ENCODE measurements around the gene MMD.

DNA sequence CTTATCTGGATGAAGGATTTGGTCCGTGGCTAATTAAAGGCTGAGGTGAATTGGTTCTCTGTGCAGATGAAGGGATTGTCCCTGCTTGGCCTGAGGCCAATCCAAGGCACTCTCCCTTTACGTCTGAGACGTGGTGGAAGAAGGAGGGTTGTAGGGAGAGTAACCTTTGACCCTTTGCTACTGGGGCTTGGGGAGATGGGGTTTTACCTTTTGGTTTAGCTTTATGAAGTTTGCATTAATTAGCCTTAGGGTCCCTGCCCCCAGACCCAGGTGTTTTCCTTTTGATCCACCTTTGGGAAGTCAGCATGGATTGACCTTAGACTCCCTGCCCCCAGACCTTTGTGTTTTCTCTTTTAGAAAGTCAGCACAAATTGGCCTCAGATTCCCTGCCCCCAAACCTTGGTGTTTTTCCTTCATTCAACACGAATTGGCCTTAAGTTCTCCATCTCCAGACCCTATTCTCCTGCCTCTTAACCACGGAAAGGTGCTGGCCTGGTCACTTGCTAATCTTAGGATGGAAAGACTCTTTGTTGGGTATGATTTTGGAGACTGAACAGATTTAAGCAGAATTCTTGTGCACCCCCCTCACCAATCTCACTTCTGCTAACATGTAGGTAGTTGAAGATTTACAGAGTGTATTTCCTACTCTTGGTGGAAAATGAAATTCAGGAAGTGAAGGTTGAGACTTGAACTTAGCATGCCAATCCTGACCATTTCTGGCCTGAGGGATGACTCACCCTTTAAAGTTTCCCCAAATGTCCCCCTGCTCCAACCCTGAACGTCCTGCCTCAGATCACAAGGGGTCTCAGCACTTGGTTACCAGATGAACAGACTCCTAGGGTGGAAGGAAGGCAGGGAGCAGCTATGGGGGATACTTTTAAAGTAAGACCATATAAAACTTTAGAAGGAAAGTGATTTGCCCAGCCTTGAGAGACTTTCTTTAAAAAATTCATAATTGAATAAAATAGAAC, 23.1 kb upstream of the MMD start:
- TF ChIP-seq, protein P1, sequence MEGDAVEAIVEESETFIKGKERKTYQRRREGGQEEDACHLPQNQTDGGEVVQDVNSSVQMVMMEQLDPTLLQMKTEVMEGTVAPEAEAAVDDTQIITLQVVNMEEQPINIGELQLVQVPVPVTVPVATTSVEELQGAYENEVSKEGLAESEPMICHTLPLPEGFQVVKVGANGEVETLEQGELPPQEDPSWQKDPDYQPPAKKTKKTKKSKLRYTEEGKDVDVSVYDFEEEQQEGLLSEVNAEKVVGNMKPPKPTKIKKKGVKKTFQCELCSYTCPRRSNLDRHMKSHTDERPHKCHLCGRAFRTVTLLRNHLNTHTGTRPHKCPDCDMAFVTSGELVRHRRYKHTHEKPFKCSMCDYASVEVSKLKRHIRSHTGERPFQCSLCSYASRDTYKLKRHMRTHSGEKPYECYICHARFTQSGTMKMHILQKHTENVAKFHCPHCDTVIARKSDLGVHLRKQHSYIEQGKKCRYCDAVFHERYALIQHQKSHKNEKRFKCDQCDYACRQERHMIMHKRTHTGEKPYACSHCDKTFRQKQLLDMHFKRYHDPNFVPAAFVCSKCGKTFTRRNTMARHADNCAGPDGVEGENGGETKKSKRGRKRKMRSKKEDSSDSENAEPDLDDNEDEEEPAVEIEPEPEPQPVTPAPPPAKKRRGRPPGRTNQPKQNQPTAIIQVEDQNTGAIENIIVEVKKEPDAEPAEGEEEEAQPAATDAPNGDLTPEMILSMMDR (IDR thresholded peaks at IDR 0.05) = no peak
- TF ChIP-seq POLR2AphosphoS5 (IDR thresholded peaks at IDR 0.05; ENCODE audit: low read depth, low read length) (no peak), SIN3A (IDR thresholded peaks at IDR 0.05; ENCODE audit: borderline replicate concordance, insufficient read depth, low read depth, low read length) (no peak)
